NCI-H2196 (cell line): ENCODE results near the gene COPG2.
"Not testable (repeated sequence)": the region's sequence is repeated elsewhere in the genome, so short reads cannot be mapped to it uniquely, and the experiment has no call there.

Experiments
- DNase-seq: peaks from one replicate; lab custom pipeline; 2025; ENCODE audit not compliant: unreplicated experiment; lab: John Stamatoyannopoulos, UW

Gene COPG2, protein sequence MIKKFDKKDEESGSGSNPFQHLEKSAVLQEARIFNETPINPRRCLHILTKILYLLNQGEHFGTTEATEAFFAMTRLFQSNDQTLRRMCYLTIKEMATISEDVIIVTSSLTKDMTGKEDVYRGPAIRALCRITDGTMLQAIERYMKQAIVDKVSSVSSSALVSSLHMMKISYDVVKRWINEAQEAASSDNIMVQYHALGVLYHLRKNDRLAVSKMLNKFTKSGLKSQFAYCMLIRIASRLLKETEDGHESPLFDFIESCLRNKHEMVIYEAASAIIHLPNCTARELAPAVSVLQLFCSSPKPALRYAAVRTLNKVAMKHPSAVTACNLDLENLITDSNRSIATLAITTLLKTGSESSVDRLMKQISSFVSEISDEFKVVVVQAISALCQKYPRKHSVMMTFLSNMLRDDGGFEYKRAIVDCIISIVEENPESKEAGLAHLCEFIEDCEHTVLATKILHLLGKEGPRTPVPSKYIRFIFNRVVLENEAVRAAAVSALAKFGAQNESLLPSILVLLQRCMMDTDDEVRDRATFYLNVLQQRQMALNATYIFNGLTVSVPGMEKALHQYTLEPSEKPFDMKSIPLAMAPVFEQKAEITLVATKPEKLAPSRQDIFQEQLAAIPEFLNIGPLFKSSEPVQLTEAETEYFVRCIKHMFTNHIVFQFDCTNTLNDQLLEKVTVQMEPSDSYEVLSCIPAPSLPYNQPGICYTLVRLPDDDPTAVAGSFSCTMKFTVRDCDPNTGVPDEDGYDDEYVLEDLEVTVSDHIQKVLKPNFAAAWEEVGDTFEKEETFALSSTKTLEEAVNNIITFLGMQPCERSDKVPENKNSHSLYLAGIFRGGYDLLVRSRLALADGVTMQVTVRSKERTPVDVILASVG

DNA sequence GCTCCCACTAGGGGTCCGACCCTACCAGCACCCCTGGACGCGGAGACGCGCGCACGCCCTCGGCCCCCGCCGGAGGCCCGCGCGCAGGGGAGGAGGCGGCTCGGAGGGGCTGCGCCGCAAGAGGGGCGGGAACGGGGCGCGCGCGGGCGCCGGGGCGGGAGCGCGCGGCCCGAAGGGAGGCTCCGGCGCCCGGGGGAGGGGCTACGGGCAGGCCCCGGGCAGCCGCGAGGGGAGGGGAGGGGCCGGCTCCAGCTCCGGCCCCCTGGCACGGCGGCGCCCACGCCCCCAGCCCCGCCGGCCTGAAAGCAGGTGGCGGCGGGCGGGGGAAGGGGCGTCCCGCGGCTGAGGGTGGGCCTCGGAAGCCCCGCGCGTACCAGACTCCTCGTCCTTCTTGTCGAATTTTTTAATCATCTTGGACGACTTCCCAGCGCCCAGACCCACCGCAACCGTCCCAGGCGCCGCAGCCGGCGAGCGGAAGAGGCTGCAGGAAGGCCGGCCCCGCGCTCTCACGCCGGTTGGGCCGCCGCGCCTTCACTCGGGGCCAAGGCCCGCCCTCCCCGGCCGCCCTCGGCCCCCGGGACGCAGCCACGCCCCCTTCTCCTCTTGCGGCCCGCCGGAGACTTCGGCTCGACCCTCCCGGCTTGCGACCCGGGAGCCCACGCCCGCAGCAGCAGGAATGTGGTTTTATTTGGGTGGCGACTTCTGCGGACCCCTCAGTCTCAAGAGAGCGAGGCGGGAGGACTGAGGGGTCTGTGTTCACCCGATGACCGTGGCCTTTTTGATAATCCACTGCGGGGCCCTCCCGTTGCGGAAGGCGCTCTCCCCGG is at the start of gene COPG2:
Gene COPG2 (minus strand): TSS at position 491 of the 827 bp plus-strand sequence. CDS start 80 bp downstream, at position 411.
- peak; percentile 88 for DNase-seq

DNA sequence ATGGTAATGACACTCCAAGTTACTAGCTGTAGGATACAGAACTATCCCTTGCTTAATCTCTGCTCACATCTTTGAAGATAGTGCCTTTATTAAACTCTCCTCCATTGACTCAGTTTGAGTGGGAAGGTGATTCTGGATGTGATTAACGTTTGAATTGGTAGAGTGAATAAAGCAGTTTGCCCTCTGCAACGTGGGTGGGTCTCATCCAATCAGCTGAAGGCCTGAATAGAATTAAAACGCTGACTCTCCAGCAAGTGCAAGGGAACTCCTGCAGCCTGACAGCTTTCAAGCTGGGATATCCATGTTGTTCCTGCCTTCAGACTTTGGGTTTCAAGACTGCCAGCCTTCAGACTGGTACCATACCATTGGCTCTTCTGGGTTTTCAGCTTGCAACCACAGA is 43.9 kb upstream of the COPG2 start:
- DNase-seq: no peak

DNA sequence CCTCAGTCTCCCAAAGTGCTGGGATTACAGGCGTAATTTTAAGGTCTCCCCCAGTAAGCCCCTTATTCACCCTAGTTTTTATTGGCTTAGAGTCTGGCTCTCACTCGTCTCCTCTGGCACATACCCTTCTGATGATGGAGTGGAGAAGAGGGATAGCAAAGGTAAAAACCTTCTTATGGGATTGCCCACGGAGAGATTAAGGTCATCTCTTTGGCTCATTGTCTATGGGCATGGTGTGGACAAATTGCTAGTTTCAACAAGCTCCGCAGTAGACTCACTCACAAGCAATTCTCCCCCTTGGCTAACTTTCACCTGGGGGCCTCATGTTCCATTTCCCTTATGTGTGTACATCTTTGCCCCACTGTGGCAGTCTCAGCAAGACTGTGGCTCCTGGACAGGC is 40.2 kb upstream of the COPG2 start:
- DNase-seq: no peak

DNA sequence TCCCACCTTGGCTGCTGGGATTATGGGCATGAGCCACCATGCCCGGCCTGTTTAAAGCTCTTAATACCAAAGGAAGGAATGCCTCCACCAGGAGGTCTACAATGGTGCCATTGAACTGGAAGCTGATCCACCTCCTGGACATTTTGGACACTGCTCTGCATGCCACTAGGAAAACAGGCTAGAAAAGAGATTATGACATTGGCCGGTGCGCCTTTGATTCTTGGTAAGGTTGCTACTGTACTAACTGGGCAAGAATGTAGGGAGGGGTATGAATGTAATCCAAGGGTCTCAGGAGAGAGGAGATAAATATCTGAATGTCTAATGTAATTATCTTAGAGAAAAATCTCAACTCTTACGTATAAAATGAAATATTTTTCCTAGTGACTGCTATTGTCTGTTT is 39.5 kb upstream of the COPG2 start:
- DNase-seq: no peak

DNA sequence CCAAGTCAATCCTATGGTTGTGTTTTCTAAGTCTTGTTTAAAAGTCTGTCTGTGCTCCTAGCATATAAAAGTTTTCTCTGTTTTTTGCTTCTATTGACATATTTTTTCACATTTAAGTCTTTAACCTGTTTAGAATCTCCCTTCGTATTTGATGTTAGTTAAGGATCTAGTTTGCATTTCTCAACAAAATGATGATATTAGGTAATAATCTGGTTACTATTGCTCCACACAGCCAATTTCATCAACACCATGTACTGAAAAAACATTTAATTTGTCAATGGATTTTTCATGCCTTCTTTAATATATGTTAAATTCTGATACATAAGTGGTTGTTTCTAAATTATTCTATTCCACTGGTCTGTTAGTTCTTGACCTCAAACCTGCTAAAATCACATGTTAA is 35.3 kb upstream of the COPG2 start:
- DNase-seq: no peak

DNA sequence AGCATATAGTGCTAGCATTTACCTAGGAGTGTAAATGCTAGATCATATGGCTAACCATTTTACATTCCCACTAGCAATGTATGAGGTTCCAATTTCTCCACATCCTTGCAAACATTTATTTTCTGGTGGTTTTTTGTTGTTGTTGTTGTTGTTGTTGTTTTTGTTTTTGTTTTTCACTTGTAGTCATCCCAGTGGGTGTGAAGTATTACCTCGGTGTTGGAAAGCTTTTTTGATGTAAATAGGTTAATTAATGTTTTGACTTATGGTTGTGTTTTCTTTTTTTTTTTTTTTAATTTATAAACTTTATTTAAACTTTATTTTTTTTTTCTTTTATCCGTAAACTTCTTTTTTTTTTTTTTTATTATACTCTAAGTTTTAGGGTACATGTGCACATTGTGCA is 33.1 kb upstream of the COPG2 start:
- DNase-seq: no peak

DNA sequence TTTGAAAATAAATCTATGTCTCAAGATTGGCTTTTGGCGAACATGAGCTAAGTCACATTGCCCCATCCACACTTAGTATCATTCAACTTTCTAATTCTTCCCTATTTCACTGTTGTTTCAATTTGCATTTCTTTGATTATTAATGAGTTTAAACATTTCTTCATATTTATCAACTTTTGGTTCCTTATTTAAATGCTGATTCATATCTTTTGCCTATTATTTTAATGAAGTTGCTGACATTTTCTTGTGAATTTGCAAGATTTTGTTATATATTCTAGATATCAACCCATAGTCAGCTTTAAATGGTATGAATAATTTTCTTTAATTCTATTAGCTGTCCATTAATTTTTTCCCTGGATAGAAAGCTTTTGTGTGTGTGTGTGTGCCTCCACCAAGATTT is 32.2 kb upstream of the COPG2 start:
- no peak for DNase-seq

DNA sequence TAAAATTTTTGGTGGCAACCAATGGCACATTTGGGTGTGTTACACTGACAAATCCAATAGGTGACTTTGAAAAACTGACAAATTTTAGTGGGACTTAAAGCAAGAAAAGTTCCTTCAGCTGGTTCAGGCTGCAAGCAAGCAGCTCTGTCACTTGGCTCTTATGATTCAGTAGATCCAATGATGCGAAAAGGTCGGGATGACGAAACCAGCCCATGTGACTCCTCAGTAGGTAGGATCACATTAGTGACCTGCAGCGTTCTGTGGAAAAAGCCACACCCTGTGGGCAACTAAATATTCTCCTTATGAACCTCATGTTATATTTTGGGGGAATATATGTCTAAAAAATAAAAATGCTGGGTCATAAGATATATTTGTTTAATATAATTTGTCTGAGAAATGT is 31.1 kb upstream of the COPG2 start:
- DNase-seq: no peak

DNA sequence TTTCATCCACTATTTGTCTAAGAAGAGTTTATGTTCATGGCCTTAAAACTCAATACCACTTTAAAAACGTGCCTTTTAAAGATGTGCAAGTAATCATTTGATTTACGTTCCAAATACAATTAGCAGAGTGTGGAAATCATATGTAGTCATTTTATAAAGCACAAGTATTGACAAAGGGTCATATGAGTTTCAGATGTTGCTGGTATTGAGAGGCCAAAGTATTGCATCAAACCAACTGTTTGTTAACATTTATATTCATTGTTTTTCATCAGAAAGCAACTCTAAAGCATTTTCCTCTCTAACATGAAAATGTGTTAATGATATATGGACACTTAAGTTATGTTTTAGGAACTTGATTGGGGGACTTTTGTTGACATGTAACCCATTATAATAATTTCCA is 29.3 kb upstream of the COPG2 start:
- DNase-seq: no peak

DNA sequence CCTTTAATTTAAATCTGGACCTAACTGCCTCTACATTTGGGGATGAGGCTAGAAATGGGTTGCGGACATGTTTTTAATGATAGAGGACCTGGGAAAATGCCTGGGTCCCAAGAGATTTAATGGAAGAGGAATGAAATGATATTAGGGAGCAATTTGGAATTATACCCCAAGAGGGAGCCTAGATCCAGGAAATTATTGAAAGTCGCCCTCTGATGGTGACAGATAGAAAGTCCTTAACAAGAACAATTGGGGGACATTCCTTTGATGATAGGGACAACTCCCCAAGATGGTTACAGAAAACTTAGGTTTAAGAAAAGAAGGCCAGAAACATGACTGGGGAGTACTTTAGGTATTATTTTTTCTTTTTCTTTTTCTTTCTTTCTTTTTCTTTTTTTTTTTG is 27.3 kb upstream of the COPG2 start:
- DNase-seq: peak; percentile 21

DNA sequence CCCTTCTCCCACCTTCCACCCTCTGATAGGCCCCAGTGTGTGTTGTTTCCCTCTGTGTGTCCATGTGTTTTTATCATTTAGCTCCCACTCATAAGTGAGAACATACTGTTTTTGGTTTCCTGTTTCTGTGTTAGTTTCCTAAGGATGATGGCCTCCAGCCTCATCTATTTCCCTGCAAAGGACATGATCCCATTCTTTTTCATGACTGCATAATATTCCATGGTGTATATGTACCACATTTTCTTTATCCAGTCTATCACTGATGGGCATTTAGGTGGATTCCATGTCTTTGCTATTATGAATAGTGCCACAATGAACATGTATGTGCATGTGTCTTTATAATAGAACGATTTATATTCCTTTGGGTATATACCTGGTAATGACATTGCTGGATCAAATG is 23.8 kb upstream of the COPG2 start:
- DNase-seq: not testable (repeated sequence)

DNA sequence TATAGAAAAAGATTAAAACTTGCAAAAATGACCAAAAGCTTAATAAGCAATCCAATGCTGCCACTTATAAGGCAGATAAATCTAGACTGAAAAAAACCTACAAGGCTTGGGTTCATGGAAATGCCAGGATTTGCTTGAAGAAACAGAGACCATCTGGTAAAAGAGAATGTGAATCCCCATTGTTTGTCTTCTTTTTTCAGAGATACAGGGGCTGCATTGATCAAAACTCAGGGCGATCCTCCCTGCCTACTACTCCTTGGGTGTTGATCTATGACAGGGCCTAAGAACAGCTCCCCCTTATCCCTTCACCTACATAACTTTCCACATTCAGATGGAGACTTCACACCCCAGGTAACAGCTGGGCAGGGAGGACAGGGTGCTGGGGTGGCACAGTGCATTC is 21.1 kb upstream of the COPG2 start:
- no peak for DNase-seq

DNA sequence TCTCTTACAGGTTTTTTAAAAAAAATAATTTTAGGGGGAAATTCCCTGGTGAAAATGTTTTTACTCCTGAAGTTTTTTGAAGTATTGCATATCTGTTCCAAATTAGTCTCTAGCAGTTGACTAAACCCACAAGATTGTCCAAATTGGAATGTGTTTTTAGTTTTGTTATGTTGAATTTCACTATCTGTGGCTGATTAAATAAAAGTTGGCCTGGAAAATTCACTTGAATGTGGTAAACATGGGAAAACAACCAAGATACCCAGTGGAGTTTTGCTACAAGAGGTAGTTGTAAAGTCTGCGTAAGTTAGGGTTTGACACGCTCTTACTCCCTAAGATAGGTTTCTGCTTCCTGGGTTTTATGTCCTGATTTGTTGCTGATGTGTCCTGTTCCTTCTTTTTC is 14.5 kb upstream of the COPG2 start:
- no peak for DNase-seq

DNA sequence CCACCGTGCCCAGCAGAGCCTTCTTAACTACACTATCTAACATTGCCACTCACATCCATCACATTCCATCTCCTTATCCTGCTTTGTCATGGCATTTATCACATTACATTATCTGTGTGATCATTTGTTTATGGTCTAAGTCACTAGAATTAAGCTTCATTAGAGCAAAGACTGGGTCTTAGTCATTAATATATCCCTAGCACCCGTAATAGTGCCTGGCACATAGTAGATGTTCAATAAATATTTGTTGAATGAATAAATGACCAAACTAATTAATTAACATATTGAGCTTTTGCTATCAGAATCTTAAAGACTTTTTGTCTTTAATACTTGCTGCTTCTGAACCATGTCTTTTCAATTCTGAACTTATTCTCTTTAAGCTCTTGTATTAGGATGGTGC is 5.9 kb upstream of the COPG2 start:
- no peak for DNase-seq

DNA sequence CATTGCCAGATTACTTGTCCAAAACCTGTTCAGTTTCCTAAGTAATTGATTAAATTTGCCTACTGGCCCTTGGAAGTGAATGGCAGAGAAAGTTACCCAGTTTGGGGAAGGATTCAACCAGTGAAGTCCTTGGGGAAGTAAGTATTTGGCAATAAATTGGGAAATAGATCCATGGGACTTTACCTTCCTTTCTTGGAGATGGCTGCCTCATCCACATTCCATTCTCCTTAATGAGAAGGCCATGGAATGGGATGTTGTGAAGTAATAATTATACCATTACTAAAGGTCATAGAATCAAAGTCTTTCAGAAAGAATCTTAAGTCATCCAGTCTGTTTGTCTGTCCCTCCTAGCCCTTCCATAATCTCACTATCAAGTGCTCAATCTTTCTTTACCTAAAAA is 4.5 kb upstream of the COPG2 start:
- no peak for DNase-seq

DNA sequence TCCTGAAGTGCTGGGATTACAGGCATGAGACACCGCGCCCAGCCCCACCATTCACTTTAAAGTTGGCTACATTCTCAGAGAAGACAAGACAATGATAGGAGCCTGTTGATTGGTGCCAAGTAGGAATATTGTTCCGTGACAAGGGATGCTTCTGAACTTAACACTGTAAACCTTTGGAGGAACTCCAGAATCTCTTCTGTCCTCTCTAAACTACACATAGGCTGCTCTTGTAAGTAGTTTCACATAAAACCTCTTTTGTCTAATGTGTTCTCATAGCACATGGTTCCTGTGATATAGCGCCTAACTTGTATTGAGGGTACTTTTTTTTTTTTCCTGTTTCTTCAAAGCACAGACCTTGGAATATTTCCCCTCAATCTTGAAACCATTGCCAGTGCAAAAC is 3.6 kb upstream of the COPG2 start:
- DNase-seq: no peak

DNA sequence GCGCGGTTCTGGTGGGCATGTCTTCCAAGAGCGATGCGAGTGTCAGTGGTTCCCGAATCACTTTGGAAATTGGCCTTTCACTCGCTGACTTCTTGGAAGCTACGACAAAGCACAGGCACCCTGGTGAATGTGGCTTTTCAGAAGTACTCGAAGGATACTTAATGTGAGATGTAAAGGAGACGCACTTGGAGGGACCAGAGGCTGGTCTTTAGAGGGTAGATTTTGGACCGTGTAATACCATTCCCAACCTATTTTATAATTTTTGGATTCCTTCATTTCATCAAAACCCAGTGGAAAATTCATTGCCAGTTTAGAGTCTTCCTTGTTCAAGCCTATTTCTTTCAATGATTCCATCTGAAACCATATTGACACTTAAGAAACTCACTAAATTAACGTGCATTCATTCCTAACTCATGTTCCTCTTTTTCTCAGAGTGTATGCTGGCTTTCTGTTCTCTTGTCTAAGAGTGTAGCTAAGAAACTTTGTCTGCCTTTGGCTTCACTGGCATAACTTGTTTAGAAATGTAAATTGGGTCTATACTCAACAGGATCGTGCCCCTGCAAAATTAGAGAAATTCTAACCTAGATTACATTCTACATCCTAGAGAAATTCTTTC is 645 bp upstream of the COPG2 start:
- peak; percentile 29 for DNase-seq

DNA sequence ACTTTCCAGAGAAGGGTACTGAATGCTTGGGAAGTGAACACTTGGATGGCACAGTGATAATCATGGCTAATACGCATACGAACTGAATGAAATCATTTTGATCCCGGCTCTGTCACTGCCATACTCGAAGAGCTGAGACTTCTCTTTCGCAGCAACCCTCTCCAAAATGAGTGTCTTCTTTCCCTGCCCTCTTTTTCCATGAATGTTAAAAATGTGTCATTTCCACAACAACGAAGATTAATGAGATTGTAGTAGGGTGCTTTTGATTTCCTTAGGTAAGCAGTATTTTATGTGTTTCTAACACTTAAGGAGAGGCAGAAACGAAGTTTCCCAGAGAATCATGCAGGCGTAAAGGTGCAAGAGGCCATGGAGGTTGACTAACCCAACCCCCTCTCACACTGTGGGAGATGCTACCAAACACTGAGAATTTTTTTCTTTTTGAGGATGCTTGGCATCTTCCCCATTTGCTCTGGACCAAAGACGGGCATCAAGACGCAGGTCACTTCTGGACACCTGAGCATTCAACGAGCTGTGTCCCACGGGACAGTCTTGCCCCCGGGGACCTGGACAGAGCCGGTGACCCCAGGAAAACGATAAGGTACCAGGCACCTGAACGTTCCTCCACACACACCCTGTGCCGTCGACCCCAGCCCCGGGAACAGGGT is 823 bp downstream of the COPG2 start:
- no peak for DNase-seq

DNA sequence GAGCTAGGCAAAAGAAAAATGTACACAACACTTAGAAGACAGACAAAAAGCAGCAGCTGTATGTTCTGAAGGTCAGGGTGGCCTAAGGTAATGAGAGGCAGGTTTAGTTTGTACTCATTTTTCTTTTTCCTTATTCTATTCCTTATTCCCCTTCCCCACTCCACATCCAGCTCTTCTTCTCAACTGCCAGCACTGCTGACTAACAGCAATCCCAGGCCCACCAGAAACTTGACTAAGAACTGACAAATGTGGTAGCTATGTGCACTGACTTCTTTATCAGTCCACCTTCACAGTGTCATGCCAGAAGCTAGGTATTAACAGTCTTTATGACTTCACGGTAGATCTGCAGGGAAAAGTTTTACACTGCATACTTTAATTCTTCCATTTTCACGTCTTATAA is 6.1 kb downstream of the COPG2 start:
- DNase-seq: no peak

DNA sequence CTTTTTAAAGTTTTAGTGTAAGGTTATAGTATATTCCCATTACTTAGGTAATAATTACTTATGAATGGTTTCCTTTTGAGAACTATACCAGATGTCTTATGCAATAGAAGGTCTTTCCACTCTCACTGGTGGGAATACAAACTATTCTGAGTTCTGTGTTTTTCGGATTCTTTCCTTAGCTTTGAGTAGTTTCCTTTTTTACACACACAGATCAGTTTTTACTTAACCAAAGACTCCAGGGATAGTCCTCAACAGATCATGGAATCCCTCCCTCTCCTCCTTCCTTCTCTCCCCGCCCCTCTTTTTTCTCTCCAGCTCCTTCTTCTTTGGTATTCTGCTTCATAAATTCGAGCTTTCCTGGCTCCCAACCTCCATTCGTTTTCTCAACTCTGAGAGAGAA is 13.3 kb downstream of the COPG2 start:
- DNase-seq: no peak
